Endothelial cell of umbilical vein (primary cell): Measurements from ENCODE around the gene PSAT1. TPM values are rescaled to one million over a fixed set of nuclear protein-coding genes. Genes with fewer than 3 reads are reported as not detected.

Experiments
- BruUV-seq: library from RNA; stranded (reverse); fragments of 400-500 nt; replicated peaks from 2 replicates; lab custom pipeline; 2021; lab: Mats Ljungman, UMichigan
- CTCF ChIA-PET: fragments of 300-600, 350-600 bp; sonication (Branson Sonifier 250); formaldehyde crosslinking; loops from one replicate; lab custom pipeline; 2021; ENCODE audit warnings: antibody characterized with exemption, inconsistent platforms; lab: Charles Lee
- POLR2A ChIA-PET: fragments of 300-600, 350-600 bp; sonication (Branson Sonifier 250); formaldehyde crosslinking; loops from one replicate; lab custom pipeline; 2021; ENCODE audit warnings: antibody characterized with exemption, inconsistent platforms; lab: Charles Lee
- DNase-seq: peaks from one replicate; pipeline ENCODE4 v3.0.0-alpha.2; 2011; ENCODE audit warnings: low read depth, low spot score
- FAIRE-seq: peaks from 2 replicates; lab custom pipeline; 2011; peaks lifted over from hg19 to GRCh38; lab: Jason Lieb, UNC
- H2AFZ ChIP-seq: 2 replicates; pipeline ENCODE4 v1.6.0; 2012; ENCODE audit warnings: low read depth, low read length, control low read depth, inconsistent platforms
- H3K27ac ChIP-seq: 2 replicates; pipeline ENCODE4 v1.5.1; 2011; ENCODE audit warnings: low read depth, mild to moderate bottlenecking, control low read depth, low read length, moderate library complexity; ENCODE audit not compliant: insufficient read depth
- H3K27me3 ChIP-seq, 2 experiments: 2 replicates each; pipeline versions ENCODE4 v1.6.0 to v1.6.1; 2011; ENCODE audit warnings: low read length in 2 of 2, mixed read lengths in 1 of 2; ENCODE audit not compliant: control insufficient read depth in 2 of 2, insufficient read depth in 2 of 2
- H3K36me3 ChIP-seq, 2 experiments: 2 replicates in 1 of 2; 3 replicates in 1 of 2; pipeline ENCODE4 v1.5.1; 2011; ENCODE audit warnings: low read length in 2 of 2, mild to moderate bottlenecking in 1 of 2, moderate library complexity in 1 of 2; ENCODE audit not compliant: control insufficient read depth in 2 of 2, insufficient read depth in 2 of 2; ENCODE audit errors: extremely low read depth in 1 of 2
- H3K4me1 ChIP-seq: 3 replicates; pipeline ENCODE4 v1.5.1; 2011; ENCODE audit warnings: mild to moderate bottlenecking, low read length; ENCODE audit not compliant: control insufficient read depth, insufficient read depth; ENCODE audit errors: extremely low read depth
- H3K4me2 ChIP-seq: 2 replicates; pipeline ENCODE4 v1.6.1; 2011; ENCODE audit warnings: low read length, control low read depth, mixed read lengths; ENCODE audit not compliant: insufficient read depth
- H3K4me3 ChIP-seq, 3 experiments: fragments of 200-600 bp in 1 of 3; sonication (generic), shearing (Covaris generic) in 1 of 3; replicated peaks in 1 of 3; 2 replicates each; pipeline ENCODE4 v1.5.1; 2011 to 2016; ENCODE audit warnings: control low read depth in 3 of 3, low read length in 3 of 3, mild to moderate bottlenecking in 2 of 3, inconsistent platforms in 1 of 3, low read depth in 1 of 3, moderate library complexity in 1 of 3; ENCODE audit not compliant: insufficient read depth in 1 of 3
- H3K79me2 ChIP-seq: 2 replicates; pipeline ENCODE4 v1.6.0; 2012; ENCODE audit warnings: low read length, inconsistent platforms; ENCODE audit not compliant: control insufficient read depth, insufficient read depth
- H3K9ac ChIP-seq: replicated peaks from 2 replicates; pipeline ENCODE3; 2011; ENCODE audit warnings: low read length, control low read depth; ENCODE audit not compliant: insufficient read depth; ENCODE audit errors: extremely low read depth
- H3K9me1 ChIP-seq: replicated peaks from 3 replicates; pipeline ENCODE4 v1.6.0; 2011; ENCODE audit warnings: mild to moderate bottlenecking, low read length; ENCODE audit not compliant: control insufficient read depth, insufficient read depth; ENCODE audit errors: extremely low read depth
- H3K9me3 ChIP-seq: replicated peaks from 2 replicates; pipeline ENCODE4 v1.5.1; 2012; ENCODE audit warnings: low read length, inconsistent platforms; ENCODE audit not compliant: control insufficient read depth, insufficient read depth
- H4K20me1 ChIP-seq: replicated peaks from 2 replicates; pipeline ENCODE3; 2011; ENCODE audit warnings: mild to moderate bottlenecking, low read length; ENCODE audit not compliant: control insufficient read depth, insufficient read depth; ENCODE audit errors: extremely low read depth
- CTCF ChIP-seq, 2 donors: IDR thresholded peaks; 1 replicate in 1 of 2; 2 replicates in 1 of 2; pipeline ENCODE4 v1.5.1; 2011; ENCODE audit warnings: low read length in 2 of 2, mild to moderate bottlenecking in 2 of 2, moderate library complexity in 2 of 2, control low read depth in 1 of 2, inconsistent platforms in 1 of 2, low read depth in 1 of 2; ENCODE audit not compliant: insufficient read depth in 1 of 2; ENCODE audit errors: extremely low read depth in 1 of 2
- EZH2 ChIP-seq: IDR thresholded peaks from 2 replicates; pipeline ENCODE4 v1.6.1; 2012; ENCODE audit warnings: borderline replicate concordance, low read depth, mild to moderate bottlenecking, moderate library complexity, low read length, inconsistent platforms; ENCODE audit not compliant: severe bottlenecking
- FOS ChIP-seq: IDR thresholded peaks from 2 replicates; pipeline ENCODE4 v1.6.1; 2011; ENCODE audit warnings: mild to moderate bottlenecking, low read length, moderate library complexity, borderline replicate concordance; ENCODE audit not compliant: insufficient read depth
- GATA2 ChIP-seq: IDR thresholded peaks from 2 replicates; pipeline ENCODE4 v1.7.0; 2011; ENCODE audit warnings: low read depth, mild to moderate bottlenecking, moderate library complexity, mixed read lengths, low read length; ENCODE audit not compliant: insufficient read length, insufficient read depth
- JUN ChIP-seq: IDR thresholded peaks from 2 replicates; pipeline ENCODE4 v1.6.1; 2011; ENCODE audit warnings: borderline replicate concordance, low read depth; ENCODE audit not compliant: insufficient read length, insufficient read depth
- MAX ChIP-seq: IDR thresholded peaks from 2 replicates; pipeline ENCODE4 v1.6.1; 2011; ENCODE audit not compliant: insufficient read depth, insufficient read length
- MYC ChIP-seq: IDR thresholded peaks from one replicate; pipeline ENCODE4 v1.6.1; 2011; ENCODE audit warnings: mild to moderate bottlenecking, low read depth, low read length
- POLR2A ChIP-seq: IDR thresholded peaks from 2 replicates; pipeline ENCODE4 v1.6.1; 2012; ENCODE audit warnings: low read depth, mild to moderate bottlenecking, control low read depth, low read length
- POLR2AphosphoS5 ChIP-seq: IDR thresholded peaks from 2 replicates; pipeline ENCODE4 v1.6.1; 2012; ENCODE audit warnings: low read depth, mild to moderate bottlenecking, control low read depth, low read length, moderate library complexity; ENCODE audit not compliant: insufficient read depth
- dilution Hi-C: fragments of 300-500 bp; cut with MboI; formaldehyde crosslinking; loops from one replicate; pipeline ENCODE4 v1.15.0; 2019; ENCODE audit warnings: low sequenced_read_pairs; ENCODE audit not compliant: extremely low pct_ligation_motif_present
- intact Hi-C: fragments of 100-400 bp; cut with micrococcal nuclease; formaldehyde crosslinking; loops from one replicate; pipeline ENCODE4 v1.10.0; 2022
- polyA plus RNA-seq, 4 experiments: library from polyadenylated mRNA; depleted of rRNA in 3 of 4; stranded (reverse) in 3 of 4; unstranded in 1 of 4; fragments of >200 nt; gene quantifications; 2 replicates each; pipeline versions ENCODE4 v1.2.1 to v1.2.3, GENCODE V29; 2011 to 2012; ENCODE audit warnings: missing spikeins in 1 of 4
- total RNA-seq: library from RNA; stranded (reverse); gene quantifications from 2 replicates; pipeline ENCODE4 v1.2.3, GENCODE V29; 2021

The PSAT1 gene
- total and polyA plus RNA-seq, 2 donors (not counting 3 experiments of a cell fraction or from before 2014, with no cell fraction given): 19.1 to 47.3 TPM

GRCh38 chr9:78253285-78253684, 43.6 kb upstream of the PSAT1 start:
- BruUV-seq: no TSS peak
- Histone ChIP-seq H2AFZ (no peak overlapping the region), H4K20me1 (no peaks in the 10 kb centered on the region), H3K9me1 (no peaks in the 10 kb centered on the region), H3K4me2 (no peak overlapping the region), H3K79me2 (no peaks in the 10 kb centered on the region), H3K4me1 (no peaks in the 10 kb centered on the region), H3K9me3 (no peaks in the 10 kb centered on the region), H3K27me3 (no peaks in the 10 kb centered on the region), H3K27ac (no peak overlapping the region), H3K4me3 (no peak overlapping the region), H3K9ac (no peak overlapping the region), H3K36me3 (no peaks in the 10 kb centered on the region)
- TF ChIP-seq CTCF (IDR thresholded peaks at IDR 0.05; ENCODE audit: extremely low read depth in 1 of 2, insufficient read depth in 1 of 2, low read depth in 1 of 2, low read length in 2 of 2) (no peak), MAX (no peak), POLR2A (no peak), EZH2 (no peak), JUN (no peak), POLR2AphosphoS5 (no peak), FOS (no peak), MYC (no peak), GATA2 (no peak)
- no peak for DNase-seq
- intact Hi-C loops: no loop called here
- FAIRE-seq: no peak
- dilution Hi-C loops: no loop called here
- POLR2A ChIA-PET: no interaction called here
- CTCF ChIA-PET: interaction anchor here (1.1 kb wide), 1 partner anchor 123 kb away, joined by 3 read pairs; no protein-coding TSS in a partner anchor
